HG02763 (cell line): ENCODE results near the gene TENM4.
"Not testable (repeated sequence)": the region's sequence is repeated elsewhere in the genome, so short reads cannot be mapped to it uniquely, and the experiment has no call there.

Experiments used
- ATAC-seq: cut with Tn5 transposase; IDR thresholded peaks from one replicate; pipeline ENCODE4 v1.9.1; 2021; ENCODE audit warnings: mild to moderate bottlenecking, moderate library complexity; ENCODE audit not compliant: unreplicated experiment

The TENM4 gene

GRCh38 chr11:78883506-78883905 is 557.3 kb downstream of the TENM4 start:
- no peak for ATAC-seq

DNA sequence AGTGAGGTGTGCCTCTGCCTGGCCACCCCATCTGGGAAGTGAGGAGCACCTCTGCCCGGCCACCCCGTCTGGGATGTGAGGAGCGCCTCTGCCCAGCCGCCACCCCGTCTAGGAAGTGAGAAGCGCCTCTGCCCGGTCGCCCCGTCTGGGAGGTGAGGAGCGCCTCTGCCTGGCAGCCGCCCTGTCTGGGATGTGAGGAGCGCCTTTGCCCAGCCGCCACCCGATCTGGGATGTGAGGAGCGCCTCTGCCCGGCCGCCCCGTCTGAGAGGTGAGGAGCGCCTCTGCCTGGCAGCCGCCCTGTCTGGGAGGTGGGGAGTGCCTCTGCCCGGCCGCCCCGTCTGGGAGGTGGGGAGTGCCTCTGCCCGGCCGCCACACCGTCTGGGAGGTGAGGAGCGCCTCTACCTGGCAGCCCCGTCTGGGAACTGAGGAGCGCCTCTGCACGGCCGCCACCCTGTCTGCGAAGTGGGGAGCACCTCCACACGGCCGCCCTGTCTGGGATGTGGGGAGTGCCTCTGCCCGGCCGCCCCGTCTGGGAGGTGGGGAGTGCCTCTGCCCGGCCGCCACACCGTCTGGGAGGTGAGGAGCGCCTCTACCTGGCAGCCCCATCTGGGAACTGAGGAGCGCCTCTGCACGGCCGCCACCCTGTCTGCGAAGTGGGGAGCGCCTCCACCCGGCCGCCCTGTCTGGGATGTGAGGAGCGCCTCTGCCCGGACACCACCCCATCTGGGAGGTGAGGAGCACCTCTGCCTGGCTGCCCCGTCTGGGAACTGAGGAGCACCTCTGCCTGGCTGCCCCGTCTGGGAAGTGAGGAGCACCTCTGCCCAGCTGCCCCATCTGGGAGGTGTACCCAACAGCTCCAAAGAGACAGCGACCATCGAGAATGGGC is 561.5 kb downstream of the TENM4 start:
- not testable (repeated sequence) for ATAC-seq

DNA sequence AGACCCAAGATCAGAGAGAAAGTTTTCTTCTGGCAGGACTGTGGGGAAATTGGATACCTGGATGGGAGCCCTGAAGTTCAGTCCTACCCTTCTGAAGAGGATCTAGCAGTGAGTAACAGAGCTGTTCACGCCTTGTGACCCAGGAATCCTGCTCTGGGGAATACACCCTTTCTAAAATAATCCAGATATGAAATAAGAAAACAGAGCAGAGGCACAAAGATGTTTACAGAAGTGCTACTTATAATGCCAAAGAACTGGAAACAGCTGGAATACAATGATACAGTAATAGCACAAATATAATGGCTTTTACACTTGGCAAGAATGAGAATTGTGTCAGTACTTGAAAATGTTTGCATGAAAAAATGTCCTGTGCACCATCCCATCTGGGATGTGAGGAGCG is 562.2 kb downstream of the TENM4 start:
- no peak for ATAC-seq

DNA sequence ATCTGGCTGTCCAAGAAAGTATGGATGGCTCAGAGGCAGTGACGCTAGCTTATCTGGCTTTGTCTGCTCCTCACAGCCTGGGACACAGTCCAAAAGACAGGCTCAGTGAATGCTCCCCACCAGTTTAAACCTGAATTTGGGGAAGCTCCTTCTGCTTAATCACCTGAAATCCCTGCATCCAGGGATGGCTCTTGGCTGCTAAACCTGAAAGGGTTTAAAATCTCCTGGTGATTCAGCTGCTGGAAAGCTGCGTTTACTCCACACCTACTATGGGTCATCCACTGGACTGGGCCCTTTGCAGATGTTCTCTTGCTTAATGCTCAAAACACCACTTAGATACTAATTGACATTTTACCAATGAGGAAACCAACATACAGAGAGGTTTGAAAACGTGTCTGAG is 564.2 kb downstream of the TENM4 start:
- ATAC-seq: no peak

DNA sequence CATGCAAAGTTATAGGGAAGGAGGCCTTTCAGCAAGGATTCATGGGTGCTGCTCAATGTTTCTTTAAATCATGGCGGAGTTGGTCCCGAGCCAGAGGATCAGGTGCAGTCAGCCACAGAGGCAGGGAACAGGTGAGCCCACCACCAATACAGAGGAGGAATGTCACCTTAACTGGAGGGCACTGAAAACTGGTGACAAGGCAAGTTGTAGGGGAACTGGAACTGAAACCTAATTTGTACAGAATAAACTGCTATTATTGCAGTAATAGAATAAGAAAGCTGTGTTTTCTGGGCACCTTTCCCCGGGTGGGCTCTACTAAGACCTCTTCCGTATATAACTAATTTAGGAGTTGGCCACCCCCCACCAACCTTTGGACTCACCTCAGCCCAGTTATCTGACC is 570.2 kb downstream of the TENM4 start:
- no peak for ATAC-seq

DNA sequence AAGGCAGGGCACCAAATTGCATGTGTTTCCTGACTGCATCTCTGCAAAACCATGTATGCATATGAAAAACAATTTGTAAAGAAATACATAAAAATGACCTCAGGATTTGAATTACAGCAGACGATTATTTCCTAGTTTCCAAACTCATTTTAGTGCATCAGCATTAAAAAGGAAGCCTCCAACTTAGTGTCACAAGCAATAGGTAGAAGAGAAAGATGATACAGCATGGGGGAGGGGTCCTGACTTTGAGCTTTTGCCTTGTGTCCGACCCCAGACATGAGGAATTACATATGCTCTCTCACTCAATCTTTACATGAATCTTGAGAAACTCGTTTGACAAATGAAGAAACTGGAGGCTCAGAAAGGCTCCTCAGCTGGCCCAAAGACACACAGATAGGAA is 571.5 kb downstream of the TENM4 start:
- no peak for ATAC-seq

DNA sequence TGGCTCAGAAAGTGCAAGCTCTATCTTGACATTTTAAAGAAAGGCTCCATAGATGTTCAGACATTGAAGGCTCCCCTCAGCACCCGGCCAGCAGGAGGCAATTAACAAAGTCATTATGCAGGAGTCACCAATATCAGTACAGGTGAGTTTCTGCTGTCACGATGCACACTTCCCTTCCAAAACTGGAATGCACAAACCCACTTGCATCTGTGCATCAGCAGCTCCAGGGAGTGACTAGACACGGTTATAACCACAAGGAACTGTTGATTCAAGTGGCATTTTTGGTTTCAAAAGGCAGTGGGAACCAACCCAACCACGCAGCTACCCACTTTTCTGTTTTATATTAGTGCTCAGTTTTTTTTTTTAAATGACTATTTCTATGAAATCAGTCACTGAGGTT is 572.3 kb downstream of the TENM4 start:
- no peak for ATAC-seq

GRCh38 chr11:78860720-78861422 is 580.0 kb downstream of the TENM4 start:
- ATAC-seq: no peak

- ATAC-seq: no peak
These were observed 583.1 kb downstream of the TENM4 start for GRCh38 chr11:78857688-78858087.

- no peak for ATAC-seq
These were observed 584.6 kb downstream of the TENM4 start for GRCh38 chr11:78856211-78856610.

- no peak for ATAC-seq
These were observed 585.7 kb downstream of the TENM4 start for GRCh38 chr11:78855116-78855515.

DNA sequence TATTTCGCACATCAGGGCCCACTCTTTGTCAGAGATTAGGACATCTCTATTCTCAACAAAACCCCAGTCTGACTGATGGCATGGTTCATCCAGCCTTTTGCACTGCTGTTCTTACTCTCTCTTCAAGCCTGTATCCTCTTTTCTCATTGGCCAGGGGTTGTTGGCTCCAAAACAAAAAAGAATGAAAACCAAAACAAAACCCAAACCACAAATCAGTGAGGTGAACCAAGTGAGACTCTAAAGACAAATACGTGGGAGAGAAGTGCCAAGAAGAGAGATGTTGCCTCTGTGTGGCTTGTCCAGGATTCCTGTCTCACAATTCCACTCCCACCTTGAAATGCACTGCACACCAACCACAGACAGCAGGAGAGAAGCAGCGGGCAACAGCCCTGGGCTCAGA is 587.3 kb downstream of the TENM4 start:
- no peak for ATAC-seq

GRCh38 chr11:78851878-78852586 is 588.8 kb downstream of the TENM4 start:
- no peak for ATAC-seq

GRCh38 chr11:78850078-78850477 is 590.8 kb downstream of the TENM4 start:
- ATAC-seq: no peak

GRCh38 chr11:78846269-78846668 is 594.6 kb downstream of the TENM4 start:
- ATAC-seq: no peak

DNA sequence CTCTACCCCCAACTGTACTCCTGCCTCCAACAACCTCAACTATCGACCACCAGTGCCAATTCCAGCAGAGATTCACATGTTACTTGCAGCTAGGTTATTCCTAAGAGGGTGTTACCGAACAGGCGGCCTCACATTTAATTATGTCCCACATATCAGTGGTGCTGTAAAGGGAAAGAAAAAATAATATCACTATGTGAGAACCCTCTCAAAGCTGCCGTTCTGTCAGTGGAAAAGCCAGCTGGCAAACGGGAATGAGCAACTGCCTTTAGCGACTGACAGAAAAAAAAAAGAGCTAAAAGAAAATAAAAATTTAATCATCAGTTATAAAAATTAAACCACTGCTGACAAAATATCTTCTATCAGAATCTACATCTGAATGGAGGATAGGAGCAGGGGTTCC is 595.3 kb downstream of the TENM4 start:
- no peak for ATAC-seq

- ATAC-seq: no peak
These were observed 599.3 kb downstream of the TENM4 start for GRCh38 chr11:78841456-78842060.

DNA sequence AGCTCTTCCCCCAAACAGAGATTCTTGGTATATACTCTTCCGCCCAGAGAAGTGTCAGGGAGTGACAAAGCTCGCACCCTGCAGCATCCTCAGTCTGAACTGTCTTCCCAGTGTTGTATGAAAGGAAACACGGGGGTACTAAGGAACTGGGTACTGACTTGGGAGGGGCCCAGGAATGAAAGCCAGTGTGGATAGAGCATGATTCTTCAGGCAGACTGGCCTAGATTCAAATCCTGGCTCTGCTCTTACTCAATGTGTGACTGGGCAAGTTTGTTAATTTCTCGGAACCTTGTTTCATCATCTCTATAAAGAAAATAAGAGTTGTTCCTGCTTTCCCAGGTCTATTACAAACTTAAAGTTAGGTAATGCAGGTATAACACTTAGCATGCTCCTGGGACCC is 600.2 kb downstream of the TENM4 start:
- no peak for ATAC-seq

- no peak for ATAC-seq
These were observed 600.6 kb downstream of the TENM4 start for GRCh38 chr11:78840200-78840599.

DNA sequence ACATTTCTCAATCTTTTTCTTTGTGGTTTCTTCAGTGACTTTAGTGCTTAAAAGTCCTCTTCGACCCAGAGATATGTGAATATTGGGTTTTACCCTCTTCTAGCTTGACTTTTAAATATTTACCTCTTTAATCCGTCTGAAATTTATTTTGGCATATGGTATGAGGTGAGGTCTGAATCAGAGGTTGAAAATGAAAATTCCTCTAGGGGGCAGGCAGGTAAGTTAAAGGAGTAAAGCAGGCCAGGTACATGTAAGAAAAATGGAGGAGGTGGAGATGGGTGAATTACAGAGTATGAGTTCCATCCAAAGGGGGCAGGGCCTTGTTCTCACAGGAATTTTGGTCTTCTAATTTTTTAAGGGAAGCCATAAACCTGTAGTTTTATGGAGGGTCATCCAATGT is 602.4 kb downstream of the TENM4 start:
- ATAC-seq: no peak

DNA sequence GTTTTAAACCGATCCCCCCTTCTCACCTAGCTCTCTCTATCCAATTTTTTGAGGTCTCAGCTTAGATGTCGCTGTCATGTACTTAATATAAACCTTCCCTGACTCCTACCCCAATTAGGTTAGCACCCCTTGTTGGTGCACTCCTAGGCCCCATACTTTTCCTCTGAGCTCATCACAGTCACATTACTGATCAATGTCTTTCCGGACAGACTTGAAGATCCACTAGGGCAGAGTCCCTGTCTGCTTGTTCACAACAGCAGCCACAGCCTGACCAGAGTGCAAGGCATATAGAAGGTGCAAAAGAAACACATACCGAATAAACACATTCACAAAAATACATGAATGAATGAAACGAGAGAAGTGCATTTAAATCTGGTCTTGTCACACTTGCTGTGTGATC is 605.2 kb downstream of the TENM4 start:
- ATAC-seq: no peak
